NCI-H2196 treated with DMSO at 0.1 percent for 48 hours (cell line): ENCODE data around the gene CFAP61.
"Not testable (repeated sequence)": the region's sequence is repeated elsewhere in the genome, so short reads cannot be mapped to it uniquely, and the experiment has no call there.

Experiments
- DNase-seq: peaks from one replicate; lab custom pipeline; 2025; ENCODE audit not compliant: unreplicated experiment; lab: John Stamatoyannopoulos, UW

CFAP61 gene

DNA sequence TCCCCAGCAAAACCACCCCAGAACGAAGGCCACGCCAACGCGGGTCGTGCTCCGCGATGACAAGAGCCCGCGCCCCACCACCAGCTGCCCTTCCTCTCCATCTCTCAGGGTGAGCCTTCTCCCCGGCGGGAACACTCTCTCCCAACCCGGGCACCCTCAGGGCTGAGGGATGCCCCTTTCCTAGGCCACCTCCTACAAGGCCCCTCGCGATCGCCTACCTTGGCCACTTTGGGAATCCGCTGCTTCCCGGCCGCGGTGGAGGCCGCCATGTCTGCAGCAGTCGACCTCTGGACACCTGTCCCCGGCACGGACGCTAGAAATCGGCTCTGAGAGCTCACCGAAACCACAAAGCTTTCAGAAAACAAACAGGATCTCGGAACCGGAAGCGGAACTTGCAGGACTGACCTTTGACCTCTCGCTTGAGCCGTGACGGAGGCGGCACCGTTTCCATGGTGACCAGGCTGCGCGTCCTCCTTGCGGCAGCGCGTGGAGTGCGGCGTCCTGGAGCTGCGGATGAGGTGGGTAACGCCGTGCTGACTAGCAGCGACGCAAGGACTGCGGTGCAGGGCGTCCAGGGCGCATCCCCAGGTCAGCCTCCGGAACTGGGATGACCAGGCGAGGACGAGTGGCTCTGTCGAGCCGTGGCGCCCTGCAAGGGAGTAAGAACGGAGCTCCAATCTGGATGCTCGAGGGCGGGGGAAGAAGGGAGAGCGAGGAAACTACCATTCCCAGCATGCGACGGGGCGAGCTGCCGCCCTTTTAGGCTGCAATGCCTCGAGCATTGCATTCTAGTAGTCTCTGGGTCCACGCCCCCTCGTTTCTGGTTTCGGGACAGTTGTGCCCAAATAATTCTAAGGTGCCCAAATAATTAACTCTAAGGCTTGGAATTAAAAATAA, at the start of gene CFAP61, which contains the start of gene CRNKL1:
CFAP61 (plus strand) TSS at position 459 of the 897 bp plus-strand sequence. CDS start 4,122 bp downstream, outside the sequence.
CRNKL1 (minus strand) TSS at position 393 of the 897 bp plus-strand sequence; CDS start at position 269, 124 bp downstream.
- DNase-seq, result peak; percentile 96

- no peak for DNase-seq
Measured at GRCh38 chr20:20003031-20003954, 49.0 kb upstream of the CFAP61 start.

- not testable (repeated sequence) for DNase-seq
Measured at GRCh38 chr20:20003955-20004322, 48.4 kb upstream of the CFAP61 start.

GRCh38 chr20:20005342-20005741, 47.0 kb upstream of the CFAP61 start:
- no peak for DNase-seq

DNA sequence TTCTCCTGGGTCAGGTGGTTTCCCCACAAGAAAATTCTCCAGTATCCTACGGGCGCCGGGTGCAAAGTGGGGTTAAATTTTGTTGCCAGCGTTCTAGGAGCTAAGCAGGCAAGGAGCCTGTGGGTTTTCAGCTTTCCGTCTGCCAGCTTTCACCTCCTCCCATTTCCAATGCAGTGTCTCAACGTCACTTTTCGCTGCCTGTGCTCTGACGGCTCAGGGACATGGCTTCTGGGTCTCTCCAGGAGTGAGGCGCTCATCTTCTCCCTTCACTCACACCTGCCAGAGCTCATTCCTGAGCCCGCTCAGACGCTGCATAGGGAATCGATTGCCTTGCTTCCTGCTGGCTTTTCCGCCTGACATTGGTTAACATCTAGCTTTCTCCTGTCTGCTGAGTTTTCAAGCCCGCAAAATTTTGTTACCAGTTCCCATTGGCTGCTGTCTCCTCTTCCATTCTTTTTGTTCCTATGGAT, 42.5 kb upstream of the CFAP61 start:
- no peak for DNase-seq

- DNase-seq, result peak; percentile 41
Measured at GRCh38 chr20:20010639-20011500, 41.5 kb upstream of the CFAP61 start.

GRCh38 chr20:20012541-20012940, 39.8 kb upstream of the CFAP61 start:
- DNase-seq, result no peak

- DNase-seq, result no peak
Measured at GRCh38 chr20:20014659-20015058, 37.7 kb upstream of the CFAP61 start.

GRCh38 chr20:20017001-20017843, 35.1 kb upstream of the CFAP61 start, which contains the start of gene NAA20:
Gene NAA20, plus strand, starts transcription at chr20:20017362. Its CDS starts 35 bp downstream, at chr20:20017397.
- DNase-seq, result peak; percentile 94

GRCh38 chr20:20017844-20018185, 34.5 kb upstream of the CFAP61 start:
- no peak for DNase-seq

- no peak for DNase-seq
Measured at GRCh38 chr20:20018366-20018765, 34.0 kb upstream of the CFAP61 start.

DNA sequence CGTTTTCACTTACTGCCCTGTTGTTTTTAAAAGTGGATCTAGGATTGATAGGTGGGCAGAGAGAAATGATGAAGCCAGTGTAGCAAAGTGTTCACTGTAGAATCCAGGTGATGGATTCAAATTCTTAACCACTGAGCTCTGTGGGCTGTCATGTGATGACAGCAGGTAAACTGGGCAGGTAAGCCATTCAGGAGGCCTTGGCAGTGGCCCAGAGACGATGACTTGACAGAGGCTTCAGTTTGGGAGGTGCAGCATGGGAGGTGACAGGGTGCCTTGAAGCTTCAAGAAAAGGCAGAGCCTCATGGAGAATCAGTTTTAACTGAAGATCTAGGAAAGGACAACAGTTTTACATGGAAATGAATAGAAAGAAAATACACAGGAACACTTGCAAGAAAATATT, 33.2 kb upstream of the CFAP61 start:
- DNase-seq, result no peak

DNA sequence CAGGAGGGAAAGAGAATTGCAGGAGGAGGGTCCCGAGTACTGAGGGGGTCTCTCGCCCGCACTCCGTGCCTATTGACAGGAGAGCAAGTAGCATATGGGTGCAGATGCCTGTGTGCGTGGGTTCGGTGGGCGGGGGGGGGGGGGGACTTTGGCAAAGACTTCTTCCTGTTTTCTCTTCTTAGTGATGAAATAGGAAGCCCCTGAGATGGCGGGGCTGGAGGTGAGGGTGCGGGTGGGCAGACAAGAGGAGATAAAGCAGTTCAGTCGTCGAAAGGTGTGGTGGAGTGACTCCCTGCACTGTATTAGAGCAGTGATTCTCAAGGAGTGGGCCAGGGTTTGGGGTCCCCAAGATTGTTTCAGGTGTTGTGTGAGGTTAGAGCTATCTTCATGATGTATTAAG, 31.4 kb upstream of the CFAP61 start:
- no peak for DNase-seq

GRCh38 chr20:20021835-20022234, 30.5 kb upstream of the CFAP61 start:
- DNase-seq, result no peak

DNA sequence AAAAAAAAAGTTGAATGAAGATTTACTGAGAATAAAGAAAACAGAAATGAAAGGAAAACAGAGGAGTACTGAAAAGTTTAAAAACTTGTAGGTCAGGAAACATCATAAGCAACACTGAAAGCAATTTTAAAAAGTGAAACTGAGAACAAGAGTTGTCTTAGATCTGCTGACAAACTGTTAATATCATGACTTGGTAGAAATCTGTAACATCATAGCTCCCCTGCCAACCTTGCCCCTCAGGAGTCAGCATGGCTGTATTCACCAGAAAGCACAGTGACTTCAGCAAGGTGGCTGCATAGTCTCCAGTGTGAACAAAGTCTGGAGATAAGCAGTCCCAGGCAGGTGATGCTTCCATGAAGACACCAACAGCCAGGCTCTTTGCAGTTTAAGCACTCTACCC, 29.8 kb upstream of the CFAP61 start:
- DNase-seq, result no peak

- DNase-seq, result no peak
Measured at GRCh38 chr20:20023395-20023794, 28.9 kb upstream of the CFAP61 start.

- DNase-seq, result no peak
Measured at GRCh38 chr20:20024942-20025341, 27.4 kb upstream of the CFAP61 start.

DNA sequence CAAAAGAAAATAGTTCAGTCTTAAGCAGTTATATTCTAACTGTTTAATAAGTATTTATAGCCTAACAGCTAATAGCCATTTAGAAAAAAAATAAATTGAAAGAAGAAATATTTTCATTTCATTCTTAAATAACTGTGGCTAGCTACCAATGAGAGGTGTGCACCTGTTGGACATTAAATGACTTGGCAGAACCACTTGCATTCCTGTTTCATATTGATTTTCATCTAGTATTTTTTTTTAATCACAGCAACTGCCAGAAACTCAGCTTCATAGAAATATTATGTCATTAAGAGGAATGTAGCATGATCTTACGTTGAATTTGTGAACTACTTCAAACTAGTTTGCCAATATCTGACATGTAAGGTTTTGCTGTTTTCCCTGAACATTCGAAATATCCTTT, 25.0 kb upstream of the CFAP61 start:
- DNase-seq, result no peak

GRCh38 chr20:20031790-20032189, 20.5 kb upstream of the CFAP61 start:
- no peak for DNase-seq

GRCh38 chr20:20034486-20034885, 17.8 kb upstream of the CFAP61 start:
- no peak for DNase-seq
